ENCODE measurements around the gene SPDYC.
A peak's percentile ranks its signal among the peaks of the same experiment; 100 is the strongest.

Gene SPDYC

GRCh38 chr11:65206901-65207300, 36.9 kb downstream of the SPDYC start:
- DNase-seq (ENCODE audit: low spot score), result no peak

- DNase-seq (ENCODE audit: low spot score), result no peak
Measured at GRCh38 chr11:65207918-65208784, 38.1 kb downstream of the SPDYC start.

- DNase-seq (ENCODE audit: low spot score), result no peak
Measured at GRCh38 chr11:65208785-65209710, 39.0 kb downstream of the SPDYC start.

GRCh38 chr11:65209711-65210360, 39.8 kb downstream of the SPDYC start:
- no peak for DNase-seq (ENCODE audit: low spot score)

- DNase-seq (ENCODE audit: low spot score), result no peak
Measured at GRCh38 chr11:65210361-65210731, 40.3 kb downstream of the SPDYC start.

GRCh38 chr11:65210748-65211147, 40.7 kb downstream of the SPDYC start:
- DNase-seq (ENCODE audit: low spot score), result no peak

- no peak for DNase-seq (ENCODE audit: low spot score)
Measured at GRCh38 chr11:65211293-65212105, 41.5 kb downstream of the SPDYC start.

GRCh38 chr11:65212226-65212801, 42.3 kb downstream of the SPDYC start:
- no peak for DNase-seq (ENCODE audit: low spot score)

GRCh38 chr11:65213322-65214211, 43.5 kb downstream of the SPDYC start:
- DNase-seq (ENCODE audit: low spot score), result peak; percentile 18

- no peak for DNase-seq (ENCODE audit: low spot score)
Measured at GRCh38 chr11:65214212-65214845, 44.3 kb downstream of the SPDYC start.

- no peak for DNase-seq (ENCODE audit: low spot score)
Measured at GRCh38 chr11:65215441-65216076, 45.5 kb downstream of the SPDYC start.

GRCh38 chr11:65216830-65217229, 46.8 kb downstream of the SPDYC start:
- no peak for DNase-seq (ENCODE audit: low spot score)

GRCh38 chr11:65217441-65218423, 47.7 kb downstream of the SPDYC start:
- DNase-seq (ENCODE audit: low spot score), result no peak

GRCh38 chr11:65218446-65218845, 48.4 kb downstream of the SPDYC start:
- no peak for DNase-seq (ENCODE audit: low spot score)

GRCh38 chr11:65219930-65220213, 49.8 kb downstream of the SPDYC start:
- DNase-seq (ENCODE audit: low spot score), result no peak

GRCh38 chr11:65221026-65221425, 51.0 kb downstream of the SPDYC start:
- no peak for DNase-seq (ENCODE audit: low spot score)

Data from Ammon's horn (tissue), 1 donor.